GM23248 (cell line): ENCODE measurements around the gene ARID1B.

ENCODE experiments used
- EZH2 ChIP-seq: fragments of 200-600 bp; sonication (generic); IDR thresholded peaks from 2 replicates; pipeline ENCODE4 v1.6.1; 2018; ENCODE audit warnings: antibody characterized with exemption, mild to moderate bottlenecking; ENCODE audit not compliant: insufficient read depth, poor library complexity, severe bottlenecking
- EZH2phosphoT487 ChIP-seq: fragments of 200-600 bp; sonication (generic); IDR thresholded peaks from 2 replicates; pipeline ENCODE4 v1.6.1; 2018; ENCODE audit warnings: antibody characterized with exemption, moderate library complexity, mild to moderate bottlenecking, low read depth; ENCODE audit not compliant: insufficient read depth

DNA sequence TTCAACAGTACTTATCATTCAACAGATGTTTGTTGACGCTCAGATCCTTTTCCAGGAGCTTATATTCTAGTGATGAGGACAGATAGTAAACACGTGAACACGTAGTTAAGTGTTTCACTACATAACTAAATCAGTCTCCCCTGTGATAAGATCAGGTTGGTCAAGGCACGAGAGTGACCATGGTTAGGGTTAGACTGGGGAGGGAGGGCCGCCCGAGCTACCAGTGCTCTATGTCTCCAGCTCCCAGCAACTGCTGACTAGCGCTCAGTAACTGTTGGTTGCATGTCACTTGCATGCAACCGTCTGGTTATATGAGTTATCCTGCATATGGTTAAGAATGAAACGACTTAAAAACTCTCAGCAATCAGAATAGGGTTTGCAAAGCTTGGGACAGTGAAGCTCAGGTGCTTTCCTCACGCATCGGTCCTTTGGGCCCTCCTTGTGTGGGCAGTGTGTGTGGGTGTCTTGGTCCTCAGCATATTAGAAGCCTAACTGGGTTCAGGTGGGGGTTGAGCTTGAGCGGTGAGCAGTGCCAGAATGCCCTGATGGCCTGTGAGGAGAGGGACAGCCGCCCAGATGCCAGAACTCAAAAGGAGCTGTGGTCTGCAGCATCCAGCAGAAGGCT lies 120.8 kb downstream of the ARID1B start:
- TF ChIP-seq EZH2 (no peak), EZH2phosphoT487 (no peak)
